ENCODE results near the gene ADAMTS6.

The ADAMTS6 gene

GRCh38 chr5:65440456-65440855 is 41.3 kb downstream of the ADAMTS6 start:
- Histone ChIP-seq H3K4me3 (replicated peaks; ENCODE audit: insufficient read depth, low read length) (no peak overlapping the region), H3K27ac (replicated peaks) (no peak overlapping the region), H3K27me3 (ENCODE audit: insufficient read depth, poor library complexity, severe bottlenecking) (no peaks in the 10 kb centered on the region)
- no peak for DNase-seq (ENCODE audit: low read depth in 1 of 2, low spot score in 1 of 2)
- TF ChIP-seq REST (IDR thresholded peaks at IDR 0.05; ENCODE audit: insufficient replicate concordance, low read depth) (no peak), SPI1 (IDR thresholded peaks at IDR 0.05; ENCODE audit: borderline replicate concordance, low read depth) (no peak)

GRCh38 chr5:65434122-65434521 is 47.6 kb downstream of the ADAMTS6 start:
- DNase-seq (ENCODE audit: low read depth in 1 of 2, low spot score in 1 of 2), result peak in 1 of 2 experiments; percentile 2
- H3K4me3 ChIP-seq (replicated peaks; ENCODE audit: insufficient read depth, low read length), result no peak overlapping the region
- no peak overlapping the region for H3K27ac ChIP-seq (replicated peaks)
- TF ChIP-seq SPI1 (IDR thresholded peaks at IDR 0.05; ENCODE audit: borderline replicate concordance, low read depth), result no peak
- TF ChIP-seq REST (IDR thresholded peaks at IDR 0.05; ENCODE audit: insufficient replicate concordance, low read depth), result no peak
- TF ChIP-seq, protein P1, sequence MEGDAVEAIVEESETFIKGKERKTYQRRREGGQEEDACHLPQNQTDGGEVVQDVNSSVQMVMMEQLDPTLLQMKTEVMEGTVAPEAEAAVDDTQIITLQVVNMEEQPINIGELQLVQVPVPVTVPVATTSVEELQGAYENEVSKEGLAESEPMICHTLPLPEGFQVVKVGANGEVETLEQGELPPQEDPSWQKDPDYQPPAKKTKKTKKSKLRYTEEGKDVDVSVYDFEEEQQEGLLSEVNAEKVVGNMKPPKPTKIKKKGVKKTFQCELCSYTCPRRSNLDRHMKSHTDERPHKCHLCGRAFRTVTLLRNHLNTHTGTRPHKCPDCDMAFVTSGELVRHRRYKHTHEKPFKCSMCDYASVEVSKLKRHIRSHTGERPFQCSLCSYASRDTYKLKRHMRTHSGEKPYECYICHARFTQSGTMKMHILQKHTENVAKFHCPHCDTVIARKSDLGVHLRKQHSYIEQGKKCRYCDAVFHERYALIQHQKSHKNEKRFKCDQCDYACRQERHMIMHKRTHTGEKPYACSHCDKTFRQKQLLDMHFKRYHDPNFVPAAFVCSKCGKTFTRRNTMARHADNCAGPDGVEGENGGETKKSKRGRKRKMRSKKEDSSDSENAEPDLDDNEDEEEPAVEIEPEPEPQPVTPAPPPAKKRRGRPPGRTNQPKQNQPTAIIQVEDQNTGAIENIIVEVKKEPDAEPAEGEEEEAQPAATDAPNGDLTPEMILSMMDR (IDR thresholded peaks at IDR 0.05; ENCODE audit: insufficient read depth, low read length), result no peak
- TF ChIP-seq POLR2AphosphoS5 (IDR thresholded peaks at IDR 0.05; ENCODE audit: low read depth), result no peak
- no peaks in the 10 kb centered on the region for H3K27me3 ChIP-seq (ENCODE audit: insufficient read depth, poor library complexity, severe bottlenecking)

DNA sequence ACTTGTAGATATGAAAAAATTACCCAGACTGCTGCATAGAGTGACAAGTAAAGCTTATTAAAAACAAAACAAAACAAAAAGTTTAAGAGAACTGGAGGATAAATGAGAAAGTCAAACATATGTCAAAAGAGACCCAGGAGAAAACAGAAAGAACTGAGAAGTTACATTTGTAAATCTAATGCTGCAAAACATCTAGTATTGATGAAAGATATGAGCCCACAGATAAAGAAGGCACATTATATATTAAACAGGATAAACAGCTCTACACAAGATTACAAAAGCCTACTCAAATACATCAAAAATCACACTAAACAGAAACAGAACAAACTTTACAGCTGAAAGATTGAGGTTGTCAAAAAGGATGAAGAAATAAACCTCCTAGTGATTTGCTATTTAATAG is 55.1 kb downstream of the ADAMTS6 start:
- no peak for DNase-seq (ENCODE audit: low read depth in 1 of 2, low spot score in 1 of 2)
- no peak for TF ChIP-seq SPI1 (IDR thresholded peaks at IDR 0.05; ENCODE audit: borderline replicate concordance, low read depth)
- no peak for TF ChIP-seq REST (IDR thresholded peaks at IDR 0.05; ENCODE audit: insufficient replicate concordance, low read depth)
- TF ChIP-seq POLR2AphosphoS5 (IDR thresholded peaks at IDR 0.05; ENCODE audit: low read depth), result no peak
- TF ChIP-seq, protein P1 (IDR thresholded peaks at IDR 0.05; ENCODE audit: insufficient read depth, low read length), result no peak
- no peak for TF ChIP-seq GABPA (IDR thresholded peaks at IDR 0.05; ENCODE audit: low read depth)
- Histone ChIP-seq H3K27me3 (ENCODE audit: insufficient read depth, poor library complexity, severe bottlenecking) (no peaks in the 10 kb centered on the region), H3K27ac (replicated peaks) (no peak overlapping the region), H3K4me3 (replicated peaks; ENCODE audit: insufficient read depth, low read length) (no peak overlapping the region)

DNA sequence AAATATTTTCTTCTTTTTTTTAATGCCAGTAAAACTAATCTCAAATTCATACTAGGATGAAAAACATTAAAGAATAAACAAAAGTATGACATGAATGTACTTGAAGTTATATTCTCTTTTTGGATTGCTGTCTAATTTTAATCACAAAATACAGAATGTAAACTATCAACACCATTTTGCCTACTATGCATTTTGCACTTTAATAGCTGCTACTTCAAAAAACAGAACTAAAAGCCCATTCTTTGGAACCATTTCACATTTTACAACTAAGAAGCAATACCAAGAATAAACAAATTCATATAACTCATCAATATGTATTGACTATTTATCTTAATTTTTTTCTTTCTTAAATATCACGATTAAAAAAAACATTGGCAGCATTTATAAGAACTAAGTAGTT is 58.1 kb downstream of the ADAMTS6 start:
- Histone ChIP-seq H3K27ac (replicated peaks) (no peak overlapping the region), H3K4me3 (replicated peaks; ENCODE audit: insufficient read depth, low read length) (no peak overlapping the region), H3K27me3 (ENCODE audit: insufficient read depth, poor library complexity, severe bottlenecking) (no peaks in the 10 kb centered on the region)
- TF ChIP-seq, protein P1 (IDR thresholded peaks at IDR 0.05; ENCODE audit: insufficient read depth, low read length), result no peak
- TF ChIP-seq REST (IDR thresholded peaks at IDR 0.05; ENCODE audit: insufficient replicate concordance, low read depth) (no peak), SPI1 (IDR thresholded peaks at IDR 0.05; ENCODE audit: borderline replicate concordance, low read depth) (no peak), POLR2AphosphoS5 (IDR thresholded peaks at IDR 0.05; ENCODE audit: low read depth) (no peak), GABPA (IDR thresholded peaks at IDR 0.05; ENCODE audit: low read depth) (no peak)
- no peak for DNase-seq (ENCODE audit: low read depth in 1 of 2, low spot score in 1 of 2)
